Fibroblast of gingiva (primary cell): ENCODE data around the gene GPR39.

Source experiments
- DNase-seq: peaks from one replicate; pipeline ENCODE4 v3.0.0-alpha.2; 2011; ENCODE audit warnings: low read depth

Gene GPR39

DNA sequence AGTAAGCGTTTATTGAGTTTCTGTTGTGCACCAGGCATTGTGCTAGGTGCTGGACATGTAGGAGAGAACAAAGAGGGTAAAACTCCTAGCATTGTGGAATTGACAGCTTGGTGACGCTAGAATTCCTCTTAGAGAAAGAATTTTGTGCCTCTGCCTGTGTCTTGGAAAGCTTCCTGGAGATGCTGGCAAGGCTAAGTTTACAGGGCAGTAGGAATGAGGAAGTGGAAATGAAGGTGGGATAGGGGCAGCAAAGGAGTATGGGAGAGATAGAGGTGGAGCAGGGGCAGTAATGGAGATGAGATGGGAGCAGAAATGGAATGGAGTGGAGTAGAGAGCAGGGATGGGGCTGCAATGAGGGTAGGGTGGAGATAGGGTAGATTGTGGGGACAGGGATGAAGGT is 29.8 kb downstream of the GPR39 start:
- DNase-seq = no peak

DNA sequence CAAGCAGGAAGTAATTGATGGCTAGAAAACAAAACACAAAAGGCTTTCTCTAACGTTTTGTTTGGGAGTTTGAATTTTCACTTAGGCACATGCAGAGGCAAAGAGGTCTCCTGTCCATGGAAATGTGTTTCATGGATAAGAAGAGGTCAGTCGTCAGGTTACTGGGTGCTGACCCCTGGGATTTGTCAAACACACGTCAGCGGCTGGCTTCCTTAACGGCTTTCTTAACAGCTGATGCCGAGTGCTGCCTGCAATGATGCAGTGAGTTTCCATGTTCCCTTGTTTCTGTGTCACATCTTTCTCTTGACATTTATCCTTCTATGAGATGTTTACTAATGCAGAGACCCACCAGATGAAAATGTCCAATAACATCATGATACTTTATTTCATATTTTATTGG is 31.7 kb downstream of the GPR39 start:
- DNase-seq = no peak

DNA sequence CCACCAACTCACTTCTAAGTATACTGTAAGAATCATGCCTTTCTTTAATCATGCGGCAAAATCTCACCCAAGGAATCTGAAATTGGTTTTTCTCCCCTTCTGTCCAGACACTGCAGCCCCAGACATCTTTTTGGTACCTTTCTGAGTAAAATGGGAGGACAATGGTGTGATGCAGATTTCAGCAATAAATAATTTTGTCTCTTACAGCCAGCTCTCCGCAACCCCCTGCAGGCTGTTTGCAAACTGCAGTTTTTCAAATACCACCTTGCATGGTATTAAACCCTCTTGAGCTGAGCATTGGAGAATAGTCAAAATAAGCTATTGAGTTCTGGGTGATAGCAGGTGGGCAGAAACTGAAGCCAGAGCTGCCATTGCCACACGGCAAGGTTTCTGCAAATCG is 32.2 kb downstream of the GPR39 start:
- DNase-seq = peak; percentile 40

DNA sequence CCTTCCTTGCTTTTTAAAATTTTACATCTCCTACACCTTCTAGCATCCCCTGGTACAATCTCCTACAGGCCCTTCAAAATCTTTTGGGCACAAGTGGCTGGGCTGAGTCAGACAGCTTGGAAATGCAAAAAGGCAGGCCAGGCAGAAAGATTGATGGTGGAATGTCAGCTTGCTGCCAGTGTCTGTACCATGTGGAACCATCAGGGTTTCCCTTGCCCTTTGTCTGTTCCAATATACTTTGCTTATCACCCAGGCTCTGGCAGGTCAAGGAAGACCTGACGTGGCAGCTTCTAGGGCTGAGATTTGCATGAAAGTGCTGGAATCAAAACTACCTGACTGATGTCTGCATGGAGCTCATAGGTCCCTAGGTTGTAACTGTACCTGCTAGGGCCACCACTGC is 33.3 kb downstream of the GPR39 start:
- DNase-seq = no peak

- no peak for DNase-seq
Measured at GRCh38 chr2:132460781-132461180, 44.2 kb downstream of the GPR39 start.

- DNase-seq = no peak
Measured at GRCh38 chr2:132462236-132462635, 45.6 kb downstream of the GPR39 start.

GRCh38 chr2:132463719-132464118 is 47.1 kb downstream of the GPR39 start:
- no peak for DNase-seq

- no peak for DNase-seq
Measured at GRCh38 chr2:132465917-132466316, 49.3 kb downstream of the GPR39 start.

DNA sequence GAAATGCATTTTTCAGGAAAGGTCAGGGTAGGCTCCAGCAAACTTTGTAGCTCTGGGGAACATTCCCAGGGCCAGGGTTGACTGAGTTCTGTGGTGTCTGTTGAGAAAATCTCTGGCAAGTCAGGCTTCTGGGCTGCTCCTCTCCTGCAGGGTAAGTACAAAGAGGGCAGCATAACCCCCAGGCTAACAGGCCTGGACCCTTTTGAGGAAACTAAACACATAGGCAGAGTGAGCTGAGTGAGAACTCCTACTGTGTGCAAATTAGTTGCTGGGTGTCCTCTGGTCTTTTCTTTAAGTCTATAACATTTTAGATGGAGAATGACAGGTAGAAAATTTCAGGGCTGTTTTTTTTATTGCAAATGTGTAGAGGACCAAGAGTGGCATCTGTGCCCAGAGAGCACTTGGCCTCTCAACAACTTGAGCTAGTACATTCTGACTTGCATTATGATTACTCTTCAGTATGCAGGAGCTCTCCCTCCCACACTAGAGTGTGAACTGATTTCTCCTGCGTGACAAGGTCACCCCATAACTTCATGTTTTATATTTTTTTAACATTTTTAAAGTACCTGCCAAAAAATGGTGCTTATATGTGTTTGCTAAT is 49.9 kb downstream of the GPR39 start:
- DNase-seq = no peak

DNA sequence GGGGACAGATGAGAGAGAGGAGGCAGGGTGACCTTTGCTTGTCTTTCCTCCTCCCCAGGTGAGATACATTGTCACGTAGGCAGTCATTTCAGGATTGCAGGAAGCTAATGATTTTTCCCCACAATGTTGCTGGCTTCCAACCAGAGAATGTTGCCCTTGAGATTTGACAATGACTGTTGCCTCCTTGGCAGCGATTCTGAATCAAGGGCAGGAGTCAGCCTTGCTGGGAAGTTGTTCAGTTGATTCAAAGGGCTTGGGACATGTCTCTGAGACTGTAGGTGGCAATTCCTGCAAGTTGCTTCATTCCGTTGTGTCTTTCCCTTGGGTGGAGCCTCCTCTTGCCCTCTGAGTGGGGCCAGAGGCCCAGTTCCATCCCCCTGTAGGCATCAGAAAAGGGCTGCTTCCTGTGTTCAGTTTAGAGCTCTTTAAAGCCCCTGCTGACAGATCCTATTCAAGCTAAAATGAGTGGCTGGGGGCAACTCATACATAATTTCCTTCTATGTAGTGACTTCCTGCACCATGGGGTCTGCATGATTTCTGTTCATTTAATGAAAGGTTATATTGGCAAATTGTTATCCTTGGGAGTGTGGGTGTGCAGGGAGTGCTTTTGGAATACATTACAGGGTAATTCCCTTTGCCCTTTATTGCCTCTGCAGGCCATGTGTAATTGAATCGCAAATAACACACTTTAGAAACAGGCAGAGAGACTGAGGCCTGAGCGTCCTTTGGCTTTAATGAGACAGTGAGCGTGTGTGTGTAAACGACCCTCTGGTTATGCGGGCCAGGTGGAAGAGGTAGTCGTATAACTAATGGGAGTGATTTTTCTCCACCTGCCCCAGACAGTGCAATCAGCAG is 52.4 kb downstream of the GPR39 start:
- no peak for DNase-seq

DNA sequence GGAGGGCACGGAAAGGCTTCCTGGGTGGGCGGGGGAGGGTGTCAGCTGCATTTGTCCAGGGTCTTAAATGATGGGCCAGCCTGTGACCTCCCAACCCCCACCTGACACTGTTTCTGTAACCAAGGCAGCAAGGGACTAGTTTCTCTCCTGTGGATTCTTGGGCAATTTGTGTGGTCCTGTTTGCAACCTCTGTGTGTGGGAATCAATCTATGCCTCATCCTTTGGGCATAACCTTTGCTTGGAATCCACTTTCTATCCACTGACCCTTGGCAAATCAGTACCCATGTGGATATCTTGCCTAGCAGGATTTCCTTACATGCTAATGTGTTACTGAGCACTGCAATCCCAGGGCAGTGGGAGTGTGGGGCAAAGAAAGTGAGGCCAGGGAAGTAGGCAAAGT is 54.1 kb downstream of the GPR39 start:
- no peak for DNase-seq

DNA sequence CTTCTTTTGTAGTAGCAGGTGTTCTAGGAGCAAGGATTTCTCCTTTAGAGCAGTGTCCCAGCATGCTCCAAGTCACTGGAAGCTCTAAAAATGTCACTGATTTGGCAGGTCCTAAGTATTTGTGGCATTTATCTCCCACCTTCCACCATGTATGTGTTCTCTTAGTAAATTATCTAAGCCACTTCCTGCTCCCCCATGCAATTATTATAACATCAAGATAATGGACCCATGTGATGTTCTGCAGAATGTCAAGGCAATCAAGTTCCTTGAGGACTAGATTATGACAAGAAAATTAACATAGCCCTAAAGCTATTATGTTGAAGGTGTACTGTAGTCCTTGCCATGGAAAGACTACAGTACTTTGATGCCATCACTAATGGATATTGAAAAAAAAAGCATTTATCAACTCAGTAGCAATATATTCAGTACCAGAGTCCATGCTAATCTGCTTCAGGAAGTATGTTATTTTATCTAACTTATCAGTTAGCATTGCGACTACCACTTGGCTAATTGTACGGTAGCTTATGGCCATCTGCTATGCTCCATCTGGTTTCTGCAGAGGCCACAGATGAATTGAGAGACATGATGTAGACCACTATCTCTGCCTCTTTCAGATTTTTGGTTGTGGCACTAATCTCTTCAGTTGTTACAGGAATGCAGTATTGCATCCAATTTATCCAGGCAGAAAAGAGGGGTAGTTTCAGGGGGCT is 56.7 kb downstream of the GPR39 start:
- no peak for DNase-seq

DNA sequence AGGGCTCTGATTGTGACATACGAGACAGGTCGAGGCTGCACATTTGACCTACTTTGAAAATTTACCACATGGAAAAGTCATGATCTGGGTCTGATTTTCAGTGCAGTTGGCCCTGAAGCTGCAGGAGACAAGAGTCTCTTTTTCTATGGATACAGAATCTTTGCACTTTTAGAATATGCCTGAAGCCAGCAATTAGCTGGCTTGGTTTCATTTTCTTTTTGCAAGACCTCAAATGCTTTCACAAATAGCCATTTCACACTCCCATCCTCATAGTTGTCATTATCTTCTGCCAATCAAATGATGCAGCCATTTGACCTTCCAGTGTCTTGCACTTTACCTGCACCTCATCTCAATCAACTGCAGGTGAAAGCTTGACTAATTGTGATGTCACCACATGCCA is 59.0 kb downstream of the GPR39 start:
- DNase-seq = no peak

DNA sequence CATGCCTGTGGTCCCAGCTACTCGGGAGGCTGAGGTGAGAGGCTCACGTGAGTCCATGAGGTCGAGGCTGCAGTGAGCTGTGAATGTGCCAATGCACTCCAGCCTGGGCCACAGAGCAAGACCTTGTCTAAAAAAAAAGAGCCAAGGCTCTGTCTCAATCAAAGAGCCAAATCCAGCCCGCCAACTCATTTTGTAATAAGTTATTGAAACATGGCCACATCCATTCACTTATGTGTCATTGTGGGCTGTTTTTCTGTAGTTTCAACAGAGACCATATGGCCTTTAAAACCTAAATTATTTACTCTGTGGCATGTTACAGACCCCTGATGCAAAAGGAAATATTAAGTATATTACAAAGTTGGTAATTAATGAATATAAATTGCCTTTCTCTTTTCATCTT is 60.8 kb downstream of the GPR39 start:
- peak; percentile 44 for DNase-seq

DNA sequence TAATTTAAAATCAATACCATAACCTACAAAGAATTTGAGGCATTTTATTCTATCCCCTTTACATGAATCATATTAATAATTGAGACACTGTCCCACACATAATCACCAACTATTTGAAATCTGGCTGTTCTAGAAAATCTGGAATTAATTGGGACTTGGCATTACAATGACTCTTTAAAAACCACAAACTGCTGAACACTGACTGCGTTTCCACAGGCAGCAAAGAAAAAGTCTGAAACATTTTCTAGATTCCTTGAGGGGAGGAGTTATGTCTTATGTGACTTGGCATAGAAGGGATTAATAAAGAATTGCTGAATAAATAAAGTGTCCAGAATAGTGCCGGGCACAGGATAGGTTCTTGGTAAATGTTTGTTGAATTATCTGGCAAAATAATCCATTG is 61.4 kb downstream of the GPR39 start:
- DNase-seq = peak; percentile 77

DNA sequence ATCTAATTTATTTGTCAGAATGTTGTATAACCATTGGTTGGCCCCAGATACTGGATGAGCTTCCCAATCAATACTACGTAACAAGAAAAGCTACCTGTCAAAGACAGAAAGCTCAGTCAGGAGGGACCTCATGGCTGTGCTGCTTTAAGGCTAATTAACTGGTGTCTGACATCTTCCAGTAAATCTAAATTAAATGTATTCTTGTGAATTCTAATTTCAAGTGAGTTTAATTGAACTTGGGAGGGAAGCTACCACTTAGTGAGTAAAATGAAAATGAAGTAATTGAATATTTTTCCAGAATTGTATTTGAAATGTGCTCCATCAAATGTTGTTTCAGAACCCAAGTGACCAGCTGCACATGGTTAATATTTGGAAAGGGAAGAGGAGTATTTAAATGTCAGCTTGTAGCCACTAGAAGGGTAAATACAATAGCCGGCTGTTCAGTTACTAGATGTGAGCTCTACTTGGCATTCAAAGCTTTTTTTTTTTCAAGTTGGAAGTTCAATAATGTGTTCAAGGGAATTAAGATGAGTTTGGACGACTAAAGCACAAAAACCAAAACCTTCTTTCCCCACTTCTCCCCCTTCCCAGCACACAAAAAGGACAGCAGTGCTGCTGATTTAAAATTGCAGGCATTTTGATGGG is 62.0 kb downstream of the GPR39 start:
- peak; percentile 3 for DNase-seq

GRCh38 chr2:132479155-132479554 is 62.5 kb downstream of the GPR39 start:
- DNase-seq = no peak

- DNase-seq = no peak
Measured at GRCh38 chr2:132482821-132483220, 66.2 kb downstream of the GPR39 start.

DNA sequence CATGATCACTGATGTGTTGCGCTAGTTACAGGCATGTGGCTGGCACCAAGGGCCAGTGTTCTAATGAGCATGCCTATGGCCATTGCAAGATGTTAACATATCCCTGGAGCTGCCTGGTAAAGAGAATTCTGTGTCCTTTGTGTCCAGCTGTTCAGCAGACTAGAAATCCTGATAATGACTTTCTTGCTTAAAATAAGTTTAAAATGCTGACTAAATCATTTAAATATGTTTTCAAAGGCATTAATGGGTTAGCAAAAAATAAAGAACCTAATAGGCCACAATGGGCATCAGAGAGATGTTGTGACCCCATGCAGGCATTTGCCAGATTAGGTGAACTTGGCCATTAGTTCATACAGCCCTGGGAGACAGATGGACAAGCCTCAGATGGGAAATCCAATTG is 67.5 kb downstream of the GPR39 start:
- DNase-seq = no peak

DNA sequence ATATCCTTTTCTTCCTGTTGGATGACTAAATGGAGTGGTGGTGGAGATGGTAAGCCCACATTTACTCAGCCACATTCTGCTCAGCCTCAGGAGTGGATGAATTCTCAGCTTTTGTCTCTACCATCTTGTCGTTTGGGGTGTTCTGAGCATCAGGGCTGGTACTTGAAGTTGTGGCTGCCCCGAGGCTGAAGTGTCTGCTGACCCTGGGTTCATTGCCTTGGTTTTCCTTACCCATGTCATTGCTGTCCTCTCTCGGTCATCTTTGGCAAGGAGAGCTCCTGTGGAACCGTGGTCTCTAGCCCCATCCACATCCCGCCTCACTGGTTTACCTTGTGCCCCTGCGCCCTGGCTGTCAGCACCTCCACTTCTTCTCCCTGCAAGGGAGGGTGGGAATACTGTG is 71.9 kb downstream of the GPR39 start:
- DNase-seq = no peak

- DNase-seq = no peak
Measured at GRCh38 chr2:132489150-132489549, 72.5 kb downstream of the GPR39 start.

GRCh38 chr2:132495881-132496280 is 79.3 kb downstream of the GPR39 start:
- no peak for DNase-seq

GRCh38 chr2:132496555-132496954 is 80.0 kb downstream of the GPR39 start:
- DNase-seq = no peak
